Panc1 (cell line): Measurements from ENCODE around the gene AKT1. TPM values are rescaled to one million over a fixed set of nuclear protein-coding genes. Genes with fewer than 3 reads are reported as not detected.

Experiments
- ATAC-seq: fragments of 200-7000 bp; cut with Tn5 transposase; 2 replicates; pipeline ENCODE4 v1.9.1; 2020; ENCODE audit warnings: mild to moderate bottlenecking, moderate library complexity
- BruUV-seq: library from RNA; stranded (reverse); fragments of 400-500 nt; replicated peaks from 2 replicates; lab custom pipeline; 2021; lab: Mats Ljungman, UMichigan
- CTCF ChIA-PET: fragments of 300-600 bp; sonication (Branson Sonifier 250); formaldehyde crosslinking; loops from one replicate; lab custom pipeline; 2022; ENCODE audit warnings: antibody characterized with exemption; lab: Charles Lee
- POLR2A ChIA-PET: fragments of 300-600 bp; sonication (Branson Sonifier 250); formaldehyde crosslinking; loops from one replicate; lab custom pipeline; 2022; ENCODE audit warnings: antibody characterized with exemption; lab: Charles Lee
- DNase-seq: peaks from one replicate; pipeline ENCODE4 v3.0.0-alpha.2; 2010; ENCODE audit warnings: low read depth, low spot score
- H3K27ac ChIP-seq: 2 replicates; pipeline ENCODE4 v1.5.1; 2011; ENCODE audit warnings: mild to moderate bottlenecking, low read length, inconsistent platforms
- H3K27me3 ChIP-seq: fragments of 200-500 bp; sonication (Bioruptor generic); 2 replicates; pipeline ENCODE4 v1.6.0; 2014; ENCODE audit warnings: low read length, inconsistent platforms; ENCODE audit not compliant: control insufficient read depth, insufficient read depth
- H3K36me3 ChIP-seq: fragments of 200-500 bp; sonication (Bioruptor generic); 2 replicates; pipeline ENCODE4 v1.5.1; 2014; ENCODE audit warnings: inconsistent platforms, mild to moderate bottlenecking, low read length, moderate library complexity; ENCODE audit not compliant: control insufficient read depth, insufficient read depth
- H3K4me1 ChIP-seq: 2 replicates; pipeline ENCODE4 v1.5.1; 2011; ENCODE audit warnings: inconsistent platforms, mild to moderate bottlenecking, low read length, moderate library complexity; ENCODE audit not compliant: control insufficient read depth, insufficient read depth
- H3K4me3 ChIP-seq, 2 experiments: 2 replicates each; pipeline ENCODE4 v1.5.1; 2011 to 2012; ENCODE audit warnings: low read depth in 2 of 2, low read length in 2 of 2, mild to moderate bottlenecking in 2 of 2, inconsistent platforms in 1 of 2, moderate library complexity in 1 of 2
- H3K9me3 ChIP-seq: fragments of 200-500 bp; sonication (Bioruptor generic); 2 replicates; pipeline ENCODE4 v1.5.1; 2014; ENCODE audit warnings: low read depth, mild to moderate bottlenecking, inconsistent platforms, low read length, moderate library complexity; ENCODE audit not compliant: control insufficient read depth, insufficient read depth
- CTCF ChIP-seq: fragments of 450-650 bp; IDR thresholded peaks from 2 replicates; pipeline ENCODE4 v1.5.1; 2017; ENCODE audit warnings: mild to moderate bottlenecking
- POLR2AphosphoS5 ChIP-seq: IDR thresholded peaks from 2 replicates; pipeline ENCODE4 v1.6.1; 2012; ENCODE audit warnings: mild to moderate bottlenecking, low read depth, low read length, moderate library complexity
- REST ChIP-seq, 2 experiments: IDR thresholded peaks; 2 replicates each; pipeline ENCODE4 v1.6.1; 2011 to 2012; ENCODE audit warnings: low read depth in 2 of 2, control low read depth in 1 of 2, low read length in 1 of 2, mild to moderate bottlenecking in 1 of 2, moderate library complexity in 1 of 2; ENCODE audit not compliant: insufficient read depth in 1 of 2
- SIN3A ChIP-seq: IDR thresholded peaks from 2 replicates; pipeline ENCODE4 v1.6.1; 2012; ENCODE audit warnings: low read depth, mild to moderate bottlenecking, low read length, moderate library complexity, borderline replicate concordance; ENCODE audit not compliant: insufficient read depth
- TCF7L2 ChIP-seq: IDR thresholded peaks from 2 replicates; pipeline ENCODE4 v1.6.1; 2011; ENCODE audit warnings: mild to moderate bottlenecking, low read depth, low read length, inconsistent platforms
- in situ Hi-C: cut with HindIII; loops from 2 replicates; pipeline ENCODE4 v1.10.0; 2016; ENCODE audit warnings: low sequenced_read_pairs, low pct_unique_long_range_greater_than_20kb
- intact Hi-C: fragments of 100-400 bp; cut with micrococcal nuclease; formaldehyde crosslinking; loops from one replicate; pipeline ENCODE4 v1.10.0; 2022; ENCODE audit not compliant: unreplicated experiment
- total RNA-seq: library from RNA; stranded (reverse); gene quantifications from one replicate; pipeline ENCODE4 v1.2.1, GENCODE V29; 2021; ENCODE audit not compliant: unreplicated experiment

Gene AKT1
- total RNA-seq, 1 experiment from 2014 or later, result 175 TPM

- POLR2A ChIA-PET, result interaction anchor here (0.6 kb wide), 1 partner anchor 165 kb away, joined by 3 read pairs; no protein-coding TSS in a partner anchor
- H3K27ac ChIP-seq, result peak overlapping the region; percentile 63
Measured at GRCh38 chr14:104805941-104806624, 10.5 kb upstream of the AKT1 start.

GRCh38 chr14:104805326-104805678 is 9.8 kb upstream of the AKT1 start:
- Histone ChIP-seq H3K4me3 (no peak overlapping the region), H3K36me3 (no peaks in the 10 kb centered on the region), H3K27ac (peak overlapping the region; percentile 63), H3K27me3 (no peaks in the 10 kb centered on the region), H3K4me1 (peaks cover 44% of the 10 kb centered on the region), H3K9me3 (no peaks in the 10 kb centered on the region)
- TF ChIP-seq SIN3A (no peak), POLR2AphosphoS5 (peak; percentile 56; the same call in 1 of the 2 replicates)
- DNase-seq, result no peak
- BruUV-seq, result no TSS peak
- POLR2A ChIA-PET, result interaction anchor here (0.6 kb wide), 1 partner anchor 166 kb away, joined by 3 read pairs; no protein-coding TSS in a partner anchor
- peak; percentile 47 for ATAC-seq
- in situ Hi-C loops (no loop called here), intact Hi-C loops (no loop called here)
- CTCF ChIA-PET, result no interaction called here

More at GRCh38 chr14:104805941-104806624, 10.5 kb upstream of the AKT1 start:
- H3K4me3 ChIP-seq, result no peak overlapping the region
- intact Hi-C loops, result no loop called here
- in situ Hi-C loops, result no loop called here
- DNase-seq (no peak), ATAC-seq (0 out of 2 replicates have a peak, but pooled peaks have one; percentile 18)
- TF ChIP-seq CTCF (no peak), POLR2AphosphoS5 (no peak), REST (IDR thresholded peaks at IDR 0.05; ENCODE audit: insufficient read depth in 1 of 2, low read depth in 2 of 2, low read length in 1 of 2) (no peak), TCF7L2 (no peak), SIN3A (no peak)
- no peaks in the 10 kb centered on the region for H3K36me3 ChIP-seq
- BruUV-seq, result no TSS peak
- no peaks in the 10 kb centered on the region for H3K9me3 ChIP-seq
- no peaks in the 10 kb centered on the region for H3K27me3 ChIP-seq
- CTCF ChIA-PET, result no interaction called here
- H3K4me1 ChIP-seq, result peaks cover 44% of the 10 kb centered on the region
